Pancreas (tissue), 10 donors: ENCODE results near the gene ASTN2. TPM values are rescaled to one million over a fixed set of nuclear protein-coding genes. Genes with fewer than 3 reads are reported as not detected.

Experiments
- ATAC-seq, 4 donors: fragments of 200-7000 bp; cut with Tn5 transposase; one replicate each; pipeline versions ENCODE4 v1.8.0 to v1.9.1; 2020; ENCODE audit warnings: mild to moderate bottlenecking in 4 of 4, moderate library complexity in 4 of 4
- DNase-seq, 6 donors: peaks; one replicate each; pipeline ENCODE4 v3.0.0-alpha.2; 2020
- FAIRE-seq: peaks from 2 replicates; lab custom pipeline; 2012; peaks lifted over from hg19 to GRCh38; lab: Jason Lieb, UNC
- H3K27ac ChIP-seq, 4 donors: fragments of 200-600 bp; sonication (generic); 1 replicate in 3 of 4; 2 replicates in 1 of 4; pipeline versions ENCODE4 v1.5.0 to v1.8.0; 2020
- H3K27me3 ChIP-seq, 4 donors: fragments of 200-600 bp; one replicate each; pipeline ENCODE4 v1.8.0; 2021
- H3K36me3 ChIP-seq, 3 donors: fragments of 200-600 bp; sonication (generic) in 1 of 3; one replicate each; pipeline versions ENCODE4 v1.5.0 to v1.8.0; 2020 to 2021
- H3K4me1 ChIP-seq, 3 donors: fragments of 200-600 bp; one replicate each; pipeline ENCODE4 v1.8.0; 2021
- H3K4me3 ChIP-seq, 4 donors: fragments of 200-600 bp; sonication (generic) in 2 of 4; one replicate each; pipeline versions ENCODE4 v1.5.0 to v1.8.0; 2020 to 2021
- H3K9me3 ChIP-seq, 4 donors: fragments of 200-600 bp; one replicate each; pipeline ENCODE4 v1.8.0; 2021
- CTCF ChIP-seq, 4 donors: fragments of 200-600 bp; sonication (generic) in 3 of 4; IDR thresholded peaks; one replicate each; pipeline versions ENCODE4 v1.5.0 to v1.8.0; 2021; ENCODE audit warnings: antibody characterized with exemption in 4 of 4
- WGBS, 2 donors: extraction: QIAGEN DNeasy Blood & Tissue Kit; methylation state at CpG; one replicate each; pipeline ENCODE4 v1.1.7; 2013; 5-methylcytosine and 5-hydroxymethylcytosine counted together
- intact Hi-C, 3 donors: fragments of 100-400 bp; cut with DNase I; formaldehyde crosslinking; loops; one replicate each; pipeline versions ENCODE4 v1.11.1 to v1.14.2; 2022
- polyA plus RNA-seq, 2 donors: library from polyadenylated mRNA; stranded (reverse); fragments of 200-250 nt; gene quantifications; one replicate each; pipeline ENCODE4 v1.2.3, GENCODE V29; 2013
- total RNA-seq, 6 donors: library from RNA; stranded (reverse); fragmentation: NEBNext Ultra II Directional in 4 of 6; extraction: Animal tissue kit (Norgen Biotek cat#: 25700) in 4 of 6; gene quantifications; one replicate each; pipeline versions ENCODE4 v1.2.1 to v1.2.4, GENCODE V29; 2021 to 2023
- donor health status: healthy with polysubstance abuse.
- donor health status: DM: no; HTN: no; CAD: no; lungs with moderate emphysema.
- donor health status: DM: no; HTN: no; CAD: no.
- donor health status: control.
- donor health status: control.
- donor health status: Bipolar disorder and iron deficiency.
- donor health status: DM: yes; HTN: yes; CAD: no.
- donor health status: DM: no; HTN: no; CAD: no.
- donor health status: DM: no; HTN: no; CAD: no.
- donor health status: DM: yes; HTN: yes; CAD: no.

Gene ASTN2
- total and polyA plus RNA-seq, 8 donors: 1.3 to 11.9 (median 6.7) TPM

GRCh38 chr9:116626762-116627161 lies 788.1 kb downstream of the ASTN2 start:
- no peak for FAIRE-seq
- Histone ChIP-seq H3K27ac (no peak overlapping the region), H3K4me3 (no peak overlapping the region), H3K27me3 (no peaks in the 10 kb centered on the region), H3K9me3 (no peaks in the 10 kb centered on the region), H3K4me1 (no peaks in the 10 kb centered on the region), H3K36me3 (no peaks in the 10 kb centered on the region)
- no peak for TF ChIP-seq CTCF (IDR thresholded peaks at IDR 0.05)
- no peak for ATAC-seq
- WGBS, 2 donors: 94 to 95% methylated on average over 3 of the region's 3 CpGs
- DNase-seq: no peak
- intact Hi-C loops: no loop called here

GRCh38 chr9:116623715-116624114 lies 791.1 kb downstream of the ASTN2 start:
- Histone ChIP-seq H3K9me3 (no peaks in the 10 kb centered on the region), H3K4me3 (no peak overlapping the region), H3K4me1 (no peaks in the 10 kb centered on the region), H3K36me3 (no peaks in the 10 kb centered on the region), H3K27ac (no peak overlapping the region), H3K27me3 (no peaks in the 10 kb centered on the region)
- FAIRE-seq (no peak), ATAC-seq (no peak), DNase-seq (no peak)
- WGBS, 2 donors: 87 to 88% methylated on average over 4 of the region's 4 CpGs
- TF ChIP-seq CTCF (IDR thresholded peaks at IDR 0.05): no peak
- intact Hi-C loops: no loop called here

- ATAC-seq: no peak
- intact Hi-C loops: no loop called here
- FAIRE-seq: no peak
These were observed 797.5 kb downstream of the ASTN2 start for GRCh38 chr9:116617389-116617788.

GRCh38 chr9:116616304-116616914 lies 798.4 kb downstream of the ASTN2 start:
- FAIRE-seq (no peak), ATAC-seq (no peak), DNase-seq (no peak)
- Histone ChIP-seq H3K27me3 (no peaks in the 10 kb centered on the region), H3K4me3 (no peak overlapping the region), H3K36me3 (no peaks in the 10 kb centered on the region), H3K4me1 (no peaks in the 10 kb centered on the region), H3K9me3 (no peaks in the 10 kb centered on the region), H3K27ac (no peak overlapping the region)
- 51 to 57% methylated on average over 5 of the region's 5 CpGs for WGBS, 2 donors
- intact Hi-C loops: no loop called here
- no peak for TF ChIP-seq CTCF (IDR thresholded peaks at IDR 0.05)

More at GRCh38 chr9:116617389-116617788, 797.5 kb downstream of the ASTN2 start:
- no peaks in the 10 kb centered on the region for H3K27me3 ChIP-seq
- no peak for DNase-seq
- H3K27ac ChIP-seq: no peak overlapping the region
- H3K9me3 ChIP-seq: no peaks in the 10 kb centered on the region
- no peak overlapping the region for H3K4me3 ChIP-seq
- H3K4me1 ChIP-seq: no peaks in the 10 kb centered on the region
- 93 to 94% methylated on average over 3 of the region's 3 CpGs for WGBS, 2 donors
- H3K36me3 ChIP-seq: no peaks in the 10 kb centered on the region
- TF ChIP-seq CTCF (IDR thresholded peaks at IDR 0.05): no peak

GRCh38 chr9:116608064-116608463 lies 806.8 kb downstream of the ASTN2 start:
- FAIRE-seq (no peak), ATAC-seq (no peak), DNase-seq (no peak)
- TF ChIP-seq CTCF (IDR thresholded peaks at IDR 0.05): no peak
- Histone ChIP-seq H3K9me3 (no peaks in the 10 kb centered on the region), H3K27ac (no peak overlapping the region), H3K27me3 (no peaks in the 10 kb centered on the region), H3K4me1 (no peaks in the 10 kb centered on the region), H3K4me3 (no peak overlapping the region), H3K36me3 (no peaks in the 10 kb centered on the region)
- intact Hi-C loops: no loop called here
- WGBS, 2 donors: 92 to 95% methylated on average over 1 of the region's 1 CpG
